WERI-Rb-1 (cell line): Measurements from ENCODE around the gene OPRD1.
"Not testable (repeated sequence)": the region's sequence is repeated elsewhere in the genome, so short reads cannot be mapped to it uniquely, and the experiment has no call there.

Source experiments
- DNase-seq: peaks from one replicate; pipeline ENCODE4 v3.0.0-alpha.2; 2020
- H3K27ac ChIP-seq: fragments of 250-450 bp; sonication (Bioruptor Pico); 2 replicates; pipeline ENCODE4 v1.5.1; 2020; ENCODE audit warnings: mild to moderate bottlenecking, moderate library complexity
- H3K27me3 ChIP-seq: fragments of 250-450 bp; sonication (Bioruptor Pico); 2 replicates; pipeline ENCODE4 v1.5.1; 2021; ENCODE audit warnings: mild to moderate bottlenecking, low read depth, moderate library complexity; ENCODE audit not compliant: insufficient read depth, severe bottlenecking
- H3K36me3 ChIP-seq: fragments of 250-450 bp; sonication (Bioruptor Pico); 2 replicates; pipeline ENCODE4 v1.5.1; 2020; ENCODE audit warnings: mild to moderate bottlenecking, moderate library complexity
- H3K4me3 ChIP-seq: 2 replicates; pipeline ENCODE4 v1.5.1; 2011; ENCODE audit warnings: low read depth, mild to moderate bottlenecking, control low read depth, low read length
- H3K9me3 ChIP-seq: fragments of 250-450 bp; sonication (Bioruptor Pico); 2 replicates; pipeline ENCODE4 v1.5.1; 2021; ENCODE audit warnings: mild to moderate bottlenecking, moderate library complexity; ENCODE audit not compliant: severe bottlenecking
- CTCF ChIP-seq: IDR thresholded peaks from 2 replicates; pipeline ENCODE4 v1.5.1; 2011; ENCODE audit warnings: low read depth, mild to moderate bottlenecking, control low read depth, inconsistent platforms, low read length

Gene OPRD1

GRCh38 chr1:28813931-28814465 is 2.0 kb downstream of the OPRD1 start:
- no peak for TF ChIP-seq CTCF
- Histone ChIP-seq H3K4me3 (no peak overlapping the region), H3K9me3 (peaks cover 4% of the 10 kb centered on the region), H3K27me3 (no peaks in the 10 kb centered on the region), H3K27ac (no peak overlapping the region), H3K36me3 (no peaks in the 10 kb centered on the region)
- no peak for DNase-seq

GRCh38 chr1:28815533-28816185 is 3.7 kb downstream of the OPRD1 start:
- Histone ChIP-seq H3K4me3 (no peak overlapping the region), H3K9me3 (peaks cover 4% of the 10 kb centered on the region), H3K27ac (no peak overlapping the region), H3K36me3 (no peaks in the 10 kb centered on the region), H3K27me3 (no peaks in the 10 kb centered on the region)
- DNase-seq: peak; percentile 40
- TF ChIP-seq CTCF: no peak

- Histone ChIP-seq H3K27ac (no peak overlapping the region), H3K36me3 (no peaks in the 10 kb centered on the region), H3K27me3 (no peaks in the 10 kb centered on the region), H3K9me3 (peaks cover 4% of the 10 kb centered on the region), H3K4me3 (no peak overlapping the region)
- no peak for TF ChIP-seq CTCF
- peak; percentile 40 for DNase-seq
Observed at GRCh38 chr1:28817133-28817532, 5.2 kb downstream of the OPRD1 start.

- H3K27me3 ChIP-seq: no peaks in the 10 kb centered on the region
- no peak for TF ChIP-seq CTCF
- H3K27ac ChIP-seq: no peak overlapping the region
Observed at GRCh38 chr1:28819020-28819419, 7.0 kb downstream of the OPRD1 start.

GRCh38 chr1:28822799-28823198 is 10.8 kb downstream of the OPRD1 start:
- no peak for DNase-seq

More at GRCh38 chr1:28819020-28819419, 7.0 kb downstream of the OPRD1 start:
- no peak for DNase-seq
- H3K36me3 ChIP-seq: no peaks in the 10 kb centered on the region
- no peaks in the 10 kb centered on the region for H3K9me3 ChIP-seq
- H3K4me3 ChIP-seq: no peak overlapping the region

GRCh38 chr1:28824061-28824460 is 12.1 kb downstream of the OPRD1 start:
- not testable (repeated sequence) for H3K27ac ChIP-seq, H3K9me3 ChIP-seq, H3K27me3 ChIP-seq, H3K4me3 ChIP-seq, DNase-seq, H3K36me3 ChIP-seq

More at GRCh38 chr1:28822799-28823198, 10.8 kb downstream of the OPRD1 start:
- no peaks in the 10 kb centered on the region for H3K9me3 ChIP-seq
- no peaks in the 10 kb centered on the region for H3K27me3 ChIP-seq
- H3K36me3 ChIP-seq: no peaks in the 10 kb centered on the region
- no peak overlapping the region for H3K4me3 ChIP-seq
- no peak overlapping the region for H3K27ac ChIP-seq
- no peak for TF ChIP-seq CTCF

GRCh38 chr1:28828227-28828858 is 16.4 kb downstream of the OPRD1 start:
- not testable (repeated sequence) for H3K4me3 ChIP-seq, H3K36me3 ChIP-seq, H3K9me3 ChIP-seq, H3K27ac ChIP-seq, H3K27me3 ChIP-seq
- DNase-seq: peak; percentile 52
